GM12801 (cell line): ENCODE data around the gene KIAA1328.

Experiments
- CTCF ChIP-seq: IDR thresholded peaks from one replicate; pipeline ENCODE4 v1.5.1; 2011; ENCODE audit warnings: control low read depth; ENCODE audit not compliant: insufficient read length; ENCODE audit errors: extremely low read depth

Gene KIAA1328

DNA sequence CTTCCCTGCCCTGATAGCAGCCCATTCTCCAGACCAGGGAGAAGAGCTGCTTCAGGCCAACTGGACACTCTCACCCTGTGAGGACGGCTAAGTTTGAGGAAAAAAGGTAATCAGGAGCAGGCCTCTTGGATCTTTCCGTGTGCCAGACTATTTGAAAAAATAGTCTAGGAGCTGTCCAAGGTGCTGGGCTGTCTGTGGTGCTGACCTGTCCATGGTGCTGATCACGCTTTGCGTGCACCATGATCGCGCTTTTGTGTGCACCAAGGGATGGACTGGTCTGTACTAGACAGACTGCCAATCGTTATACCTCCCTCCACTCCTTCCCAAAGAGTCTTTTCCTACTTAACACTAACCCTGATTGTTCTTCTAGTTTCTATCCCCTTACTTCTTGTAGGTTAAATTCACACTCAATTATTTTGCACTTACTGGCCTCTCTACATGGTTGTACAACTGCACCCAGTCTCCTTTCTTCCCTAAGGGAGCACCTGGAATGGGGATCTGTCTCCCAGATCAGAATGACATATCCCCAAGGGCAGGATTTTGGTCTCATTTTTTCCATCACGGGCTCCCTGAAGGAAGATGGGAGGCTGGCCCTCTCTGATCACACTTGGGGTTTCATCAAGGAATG is 441.2 kb downstream of the KIAA1328 start:
- no peak for TF ChIP-seq CTCF

DNA sequence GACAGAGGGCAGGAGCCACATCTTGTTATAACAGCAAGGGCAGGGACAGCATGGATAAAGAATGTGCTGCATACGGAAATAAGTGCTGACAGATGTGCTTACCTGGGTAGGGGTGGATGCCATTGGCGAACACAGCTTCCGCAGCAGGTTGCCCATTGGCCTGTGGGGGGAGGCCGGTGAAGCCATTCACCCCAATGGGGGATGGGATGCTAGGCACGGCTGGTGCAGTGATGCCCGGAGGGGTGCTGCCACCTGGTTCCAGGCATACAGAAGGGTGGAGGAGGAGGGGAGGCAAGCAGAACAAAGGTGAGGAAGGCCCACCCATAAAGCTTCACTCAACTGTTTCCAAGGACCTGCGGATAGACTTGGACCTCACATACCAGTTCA is 441.7 kb downstream of the KIAA1328 start:
- TF ChIP-seq CTCF, result no peak

DNA sequence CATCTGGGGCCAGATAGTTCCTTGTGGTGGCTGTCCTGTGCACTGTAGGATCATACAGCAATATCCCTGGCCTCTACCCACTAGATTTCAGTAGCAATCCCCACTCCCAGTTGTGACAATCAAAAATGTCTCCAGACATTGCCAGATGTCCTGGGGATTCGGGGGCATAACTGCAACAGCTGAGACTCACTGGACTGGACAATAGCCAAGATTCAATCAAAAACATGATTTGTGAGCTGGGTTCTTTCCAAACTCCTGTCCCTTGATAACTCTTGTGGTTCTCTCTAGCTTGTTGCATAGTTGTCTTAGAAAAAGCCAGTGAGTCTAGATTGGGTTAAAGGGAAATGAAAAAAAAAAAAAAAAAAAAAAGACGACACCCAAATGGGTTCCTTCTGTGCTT is 443.3 kb downstream of the KIAA1328 start:
- no peak for TF ChIP-seq CTCF

GRCh38 chr18:37272841-37273240 is 443.9 kb downstream of the KIAA1328 start:
- TF ChIP-seq CTCF, result no peak

DNA sequence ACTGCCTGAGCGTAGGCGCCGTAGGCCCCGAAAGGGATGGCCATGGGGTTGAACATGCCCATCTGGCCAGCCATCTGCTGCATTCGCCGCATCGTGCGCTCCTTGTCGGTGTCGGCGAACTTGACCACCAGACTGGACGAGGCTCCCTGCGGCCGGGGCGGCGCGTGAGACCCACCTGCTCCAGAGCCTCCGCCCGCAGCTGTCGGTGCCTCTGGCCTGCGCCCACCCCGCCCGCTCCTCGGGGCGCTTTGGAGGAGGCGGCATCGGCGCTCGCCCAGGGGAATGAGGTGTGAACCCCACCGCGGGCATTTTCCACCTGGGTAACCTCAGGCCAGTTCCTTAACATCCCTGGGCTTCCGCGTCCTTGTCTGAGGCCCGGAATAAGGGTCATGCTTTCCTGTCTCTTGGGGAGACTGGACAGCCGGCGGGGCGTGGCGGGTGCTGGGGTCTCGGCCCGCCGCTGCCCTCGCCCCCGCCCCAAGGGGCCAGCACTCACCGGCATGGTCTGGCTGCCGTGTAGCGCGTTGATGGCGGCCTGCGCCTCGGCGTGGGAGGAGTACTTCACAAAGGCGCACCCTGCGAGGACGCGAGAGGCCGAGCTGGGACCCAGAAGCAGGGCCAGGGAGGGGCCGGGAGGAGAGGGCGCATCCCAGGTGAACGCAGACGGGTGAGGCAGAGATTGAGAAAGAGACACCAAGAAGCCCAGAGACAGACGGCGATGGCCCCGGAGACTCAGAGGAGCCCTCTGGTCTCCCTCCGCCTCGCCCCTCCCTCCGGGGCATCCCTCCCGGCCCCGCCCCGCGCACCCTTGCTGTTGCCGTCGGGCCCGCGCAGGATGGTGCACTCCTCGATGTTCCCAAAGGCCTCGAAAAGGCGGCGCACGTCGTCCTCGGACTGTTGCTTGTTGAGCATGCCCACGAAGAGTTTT is 445.6 kb downstream of the KIAA1328 start:
- TF ChIP-seq CTCF, result no peak

- no peak for TF ChIP-seq CTCF
Measured at GRCh38 chr18:37275237-37275741, 446.4 kb downstream of the KIAA1328 start.

DNA sequence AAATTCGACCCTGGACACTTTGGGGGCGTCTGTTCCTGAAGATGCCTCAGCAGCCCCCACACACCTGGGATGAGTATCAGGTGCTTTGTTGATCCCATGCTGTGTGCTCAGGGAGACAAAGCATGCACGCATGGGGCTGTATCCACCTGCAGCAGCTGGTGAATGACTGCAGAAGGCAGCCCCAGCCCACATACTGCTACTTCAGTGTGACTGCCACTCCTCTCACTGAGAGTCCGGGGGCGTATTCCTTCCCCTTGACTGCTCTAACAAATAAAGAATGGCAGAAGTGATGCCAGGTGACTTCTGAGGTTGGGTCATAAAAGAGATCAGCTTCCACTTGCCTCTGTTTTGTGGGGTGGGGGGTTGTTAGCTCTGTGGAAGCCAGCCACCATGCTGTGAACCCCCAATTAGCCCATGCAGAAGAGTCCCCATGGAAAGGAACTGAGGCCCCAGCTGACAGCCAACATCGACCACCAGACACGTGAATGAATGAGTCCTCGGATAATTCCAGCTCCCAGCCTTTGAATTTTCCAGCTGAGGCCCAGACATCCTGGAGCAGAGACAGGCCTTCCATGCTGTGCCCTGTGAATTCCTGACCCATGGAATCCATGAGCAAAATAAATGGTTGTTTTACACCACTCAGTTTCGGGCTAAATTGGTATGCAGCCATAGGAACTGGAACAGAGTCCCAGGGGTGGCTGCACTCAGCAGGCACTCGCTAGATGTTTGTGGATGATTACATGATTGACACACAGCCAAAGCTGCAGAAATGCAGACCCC is 447.4 kb downstream of the KIAA1328 start:
- TF ChIP-seq CTCF, result no peak
